PFSK-1 (cell line): ENCODE measurements around the gene TRAPPC3.

Experiments used
- POLR2AphosphoS5 ChIP-seq: IDR thresholded peaks from 2 replicates; pipeline ENCODE4 v1.6.1; 2012; ENCODE audit warnings: low read depth, mild to moderate bottlenecking, control low read depth, low read length, moderate library complexity
- TAF1 ChIP-seq: IDR thresholded peaks from 2 replicates; pipeline ENCODE4 v1.6.1; 2012; ENCODE audit warnings: low read length, control low read depth, borderline replicate concordance; ENCODE audit not compliant: insufficient read depth

DNA sequence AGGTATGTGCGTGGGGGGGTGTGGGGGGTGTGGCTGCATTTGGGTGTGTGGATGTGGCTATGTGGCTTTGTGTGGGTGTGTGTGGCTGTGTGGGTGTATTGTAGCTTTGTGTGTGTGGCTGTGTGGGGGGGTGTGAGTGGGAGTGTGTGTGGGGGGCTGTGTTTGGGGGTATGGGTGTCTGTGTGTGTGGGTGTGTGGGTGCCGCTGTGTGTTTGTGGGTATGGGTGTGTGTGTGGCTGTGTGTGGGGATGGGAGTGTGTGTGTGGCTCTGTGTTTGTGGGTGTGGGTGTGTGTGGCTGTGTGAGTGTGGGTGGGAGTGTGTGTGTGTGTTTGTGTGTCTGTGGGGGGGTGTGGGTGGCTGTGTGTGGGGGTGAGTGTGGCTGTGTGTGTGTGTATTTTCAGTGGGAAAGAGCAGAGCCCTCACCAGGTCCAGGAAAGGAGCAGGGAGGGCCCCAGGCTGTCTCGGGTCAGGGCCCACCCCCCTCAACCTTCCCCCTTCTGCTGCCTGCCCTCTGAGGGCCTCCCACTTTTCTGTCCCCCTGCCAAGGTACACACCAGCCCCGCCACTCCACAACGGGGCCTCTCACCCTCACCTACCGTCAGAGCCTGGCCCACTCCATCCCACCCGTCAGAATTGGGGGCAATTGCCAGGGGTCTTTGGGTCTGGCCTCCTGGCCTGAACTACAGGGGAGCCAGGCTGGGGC is 22.3 kb downstream of the TRAPPC3 start:
- TF ChIP-seq POLR2AphosphoS5 (no peak), TAF1 (no peak)
